Stimulated activated CD4-positive, alpha-beta T cell treated with anti-CD3 and anti-CD28 coated beads, Interleukin-4, amount 100 ng/mL, for 48 hours (primary cell): Measurements from ENCODE around the gene PLXNB2.
A peak's percentile ranks its signal among the peaks of the same experiment; 100 is the strongest.
"Not testable (repeated sequence)": the region's sequence is repeated elsewhere in the genome, so short reads cannot be mapped to it uniquely, and the experiment has no call there.

Source experiments
- DNase-seq, 2 donors: peaks; one replicate each; pipeline ENCODE4 v3.0.0-alpha.2; 2020; ENCODE audit warnings: low read depth in 2 of 2

The PLXNB2 gene

GRCh38 chr22:50281384-50281760, 26.1 kb downstream of the PLXNB2 start:
- no peak for DNase-seq

- no peak for DNase-seq
Observed at GRCh38 chr22:50280708-50281383, 26.6 kb downstream of the PLXNB2 start.

- DNase-seq = no peak
Observed at GRCh38 chr22:50280022-50280707, 27.3 kb downstream of the PLXNB2 start.

DNA sequence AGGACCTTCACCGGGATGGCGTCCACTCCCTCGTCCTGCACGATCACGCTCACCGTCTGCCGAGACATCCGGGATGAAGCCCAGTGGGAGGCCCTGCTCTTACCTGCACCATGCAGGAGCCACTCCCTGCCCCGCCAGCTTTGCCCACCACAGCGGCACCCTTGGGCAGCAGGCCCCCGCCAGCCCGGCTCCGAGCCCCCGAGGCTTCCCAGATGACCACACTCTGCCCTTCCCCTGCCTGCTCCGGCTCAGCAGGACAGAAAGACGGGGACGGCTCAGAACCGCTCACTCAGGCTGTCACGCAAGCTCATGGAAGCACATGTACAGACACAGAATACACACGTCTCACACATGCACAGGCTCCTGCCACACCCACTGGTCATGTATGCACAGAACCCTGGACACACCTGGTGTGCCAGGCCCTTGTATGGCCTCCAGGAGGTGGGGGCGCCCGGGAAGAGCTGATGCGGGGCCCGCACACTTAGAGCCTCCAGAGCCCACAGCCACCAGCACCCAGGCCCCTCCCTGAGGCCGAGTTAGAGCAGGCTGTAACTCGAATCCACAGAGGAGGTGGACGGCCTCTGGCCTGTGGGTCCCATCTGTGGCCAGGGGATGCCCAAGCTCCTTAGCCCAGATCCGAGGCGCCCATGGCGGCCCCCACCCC, 28.4 kb downstream of the PLXNB2 start:
- no peak for DNase-seq

GRCh38 chr22:50278461-50278860, 29.0 kb downstream of the PLXNB2 start:
- no peak for DNase-seq

DNA sequence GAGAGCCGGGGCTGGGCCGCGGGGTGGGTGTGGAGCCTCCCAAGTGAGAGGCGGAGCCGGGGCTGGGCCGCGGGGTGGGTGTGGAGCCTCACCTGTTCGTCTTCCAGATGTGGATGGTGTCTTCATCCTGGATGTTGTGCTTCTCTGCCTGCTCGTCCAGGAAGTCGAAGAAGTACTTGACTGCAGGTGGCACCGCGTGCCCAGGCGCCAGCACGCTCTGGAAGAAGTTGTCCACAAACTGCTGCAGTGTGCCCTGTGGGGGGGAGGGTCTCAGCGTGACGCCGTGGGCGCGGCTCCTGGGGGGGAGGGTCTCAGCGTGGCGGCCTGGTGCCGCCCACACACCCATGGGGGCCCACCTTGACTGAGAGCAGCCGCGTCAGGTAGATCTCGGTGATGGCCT, 29.7 kb downstream of the PLXNB2 start:
- no peak for DNase-seq

GRCh38 chr22:50276143-50276542, 31.3 kb downstream of the PLXNB2 start:
- DNase-seq = peak; percentile 27 to 45

DNA sequence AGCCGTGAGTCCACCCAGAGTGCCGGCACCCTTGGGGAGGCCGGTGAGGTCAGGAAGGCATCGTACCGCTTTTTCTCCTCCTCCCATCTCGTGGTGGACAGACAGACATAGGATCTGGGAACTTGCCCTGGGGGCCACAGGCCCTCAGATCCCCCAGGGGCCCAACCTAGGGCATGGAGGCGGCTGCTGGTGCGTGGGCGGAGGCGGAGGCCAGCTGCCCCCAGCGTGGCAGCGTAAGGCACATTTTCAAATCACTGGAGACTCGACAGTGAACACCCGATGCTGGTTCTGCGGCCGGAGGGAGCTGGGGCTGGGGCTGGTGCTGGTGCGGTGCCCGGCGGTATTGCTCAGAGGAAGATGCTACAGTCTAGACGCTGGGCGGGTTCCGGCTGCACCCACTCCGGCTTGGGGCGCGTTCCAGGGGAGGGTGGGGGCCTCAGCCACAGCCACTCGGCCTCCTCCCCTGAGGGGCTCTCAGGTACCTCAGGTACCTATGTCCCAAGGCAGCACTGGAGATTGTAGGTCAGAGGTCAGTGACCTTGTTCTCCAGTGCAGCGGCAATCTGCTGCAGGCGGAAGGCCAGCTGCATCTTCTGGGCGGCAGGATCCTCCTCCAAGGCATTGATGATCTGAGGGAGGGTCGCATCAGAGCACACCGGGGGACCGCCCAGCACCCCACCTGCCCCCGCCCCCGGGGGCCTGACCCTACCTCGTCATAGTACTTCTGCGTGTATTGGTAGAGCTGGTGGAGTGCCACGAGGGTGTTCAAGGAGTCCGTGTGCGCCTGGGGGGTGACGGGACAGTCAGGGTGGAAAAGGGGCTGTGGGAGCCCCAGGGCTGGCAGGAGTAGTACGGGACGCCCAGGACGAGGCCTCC, 32.0 kb downstream of the PLXNB2 start:
- no peak for DNase-seq

GRCh38 chr22:50274771-50275170, 32.7 kb downstream of the PLXNB2 start:
- DNase-seq = no peak

GRCh38 chr22:50274311-50274710, 33.1 kb downstream of the PLXNB2 start:
- peak in 1 of 2 donors; percentile 31 for DNase-seq

- not testable (repeated sequence) for DNase-seq
Observed at GRCh38 chr22:50273781-50274180, 33.7 kb downstream of the PLXNB2 start.

DNA sequence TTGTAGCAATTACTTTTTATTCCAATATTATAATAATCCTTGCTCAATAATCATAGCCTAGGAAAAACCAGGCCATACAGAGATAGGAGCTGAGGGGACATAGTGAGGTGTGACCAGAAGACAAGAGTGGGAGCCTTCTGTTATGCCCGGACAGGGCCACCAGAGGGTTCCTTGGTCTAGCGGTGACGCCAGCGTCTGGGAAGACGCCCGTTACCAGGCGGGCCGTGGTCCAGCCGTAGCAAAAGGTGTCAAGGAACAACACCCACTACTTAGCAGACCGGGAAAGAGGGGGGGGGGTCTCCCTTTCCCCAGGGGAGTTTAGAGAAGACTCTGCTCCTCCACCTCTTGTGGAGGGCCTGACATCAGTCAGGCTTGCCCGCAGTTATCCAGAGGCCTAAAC, 34.1 kb downstream of the PLXNB2 start:
- not testable (repeated sequence) for DNase-seq

- DNase-seq = no peak
Observed at GRCh38 chr22:50272044-50272802, 35.2 kb downstream of the PLXNB2 start.

- peak; percentile 42 to 53 for DNase-seq
Observed at GRCh38 chr22:50271519-50271970, 35.9 kb downstream of the PLXNB2 start.

- peak; percentile 63 to 66 for DNase-seq
Observed at GRCh38 chr22:50270666-50271394, 36.6 kb downstream of the PLXNB2 start.

DNA sequence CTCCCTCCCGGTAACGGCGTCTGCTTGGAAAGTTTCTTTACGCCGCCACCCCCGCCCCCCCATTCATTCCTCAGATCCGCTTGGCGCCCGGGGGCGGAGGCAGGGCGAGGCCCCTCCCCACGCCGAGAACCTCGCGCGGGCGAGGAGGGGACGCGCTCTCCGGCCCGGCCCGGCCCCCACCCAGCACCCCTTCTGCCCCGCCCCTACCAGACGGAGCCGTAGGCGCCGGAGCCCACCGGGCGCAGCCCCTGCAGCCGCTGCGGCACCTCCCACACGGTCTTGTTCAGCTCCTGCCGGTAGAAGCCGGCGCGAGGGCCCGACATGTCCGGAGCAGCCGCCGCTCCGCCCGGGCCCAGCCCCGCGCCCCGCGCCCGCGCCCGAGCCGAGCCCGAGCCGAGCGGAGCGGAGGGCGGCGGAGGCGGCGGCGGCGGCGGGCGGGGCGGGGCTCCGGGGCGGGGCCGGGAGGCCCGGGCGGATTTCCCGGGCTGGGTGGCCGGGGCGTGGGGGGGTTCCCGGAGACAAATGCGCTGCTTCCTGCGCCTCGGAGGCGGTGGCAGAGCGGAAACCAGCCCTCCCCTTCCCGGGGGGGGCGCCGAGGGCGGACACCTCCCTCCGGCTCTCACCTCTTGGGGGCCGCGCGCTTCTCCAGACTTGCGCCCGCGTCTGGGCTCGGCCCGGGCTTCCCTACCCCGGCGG, 37.3 kb downstream of the PLXNB2 start, which contains the start of gene MAPK11:
Gene MAPK11, minus strand, starts transcription at position 411 of the 696 bp plus-strand sequence. Its CDS starts 88 bp downstream, at position 323.
- DNase-seq = peak; percentile 38 to 63

GRCh38 chr22:50269573-50269969, 37.9 kb downstream of the PLXNB2 start:
- DNase-seq = no peak

- no peak for DNase-seq
Observed at GRCh38 chr22:50268655-50269113, 38.8 kb downstream of the PLXNB2 start.

DNA sequence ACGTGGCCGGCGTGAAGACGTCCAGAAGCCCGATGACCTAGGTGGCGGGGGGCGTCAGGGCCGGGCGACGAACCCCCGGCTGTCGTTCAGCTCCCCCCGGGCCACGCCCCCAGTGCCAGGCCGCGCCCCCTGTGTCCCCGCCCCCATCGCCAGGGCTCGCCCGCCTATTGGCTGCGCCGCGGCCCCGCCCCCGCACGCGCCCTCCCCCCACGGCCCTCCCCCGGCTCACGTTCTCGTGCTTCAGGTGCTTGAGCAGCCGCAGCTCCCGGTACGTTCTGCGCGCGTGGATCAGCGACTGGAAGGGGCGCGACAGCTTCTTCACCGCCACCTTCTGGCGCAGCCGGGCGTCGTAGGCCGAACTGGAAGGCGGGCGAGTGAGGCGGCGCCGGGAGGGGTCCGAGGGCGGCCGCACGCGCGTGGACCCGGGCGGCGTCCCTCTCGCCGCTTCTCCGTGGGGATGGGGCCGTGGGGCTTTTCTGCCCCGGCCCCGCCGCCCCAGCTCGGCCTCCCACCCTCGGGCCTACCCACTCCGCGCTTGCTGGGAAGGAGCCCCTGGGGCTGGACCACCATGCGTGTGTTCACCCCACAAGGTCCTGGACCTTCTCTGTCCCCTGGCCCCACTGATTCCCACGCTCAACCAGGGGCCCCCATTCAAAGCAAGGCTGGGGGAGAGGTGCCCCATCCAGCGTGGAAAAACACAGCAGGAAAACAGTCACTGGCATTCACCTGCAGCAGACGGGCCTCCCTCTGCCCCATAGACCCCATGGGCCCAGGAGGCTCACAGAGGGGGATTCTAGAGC, 39.7 kb downstream of the PLXNB2 start:
- peak; percentile 50 to 64 for DNase-seq
